Measurements from ENCODE around the gene CFAP68. TPM values are rescaled to one million over a fixed set of nuclear protein-coding genes. Genes with fewer than 3 reads are reported as not detected.

Gene CFAP68
- total and polyA plus RNA-seq, 9 of the 15 experiments (the other 6 are each of a cell fraction or from before 2014, with no cell fraction given) = 22.8 to 72.3 (median 52.5) TPM

GRCh38 chr11:111926505-111927391, 47.4 kb downstream of the CFAP68 start (continued):
- TF ChIP-seq ZNF280A (IDR thresholded peaks at IDR 0.05; ENCODE audit: low read depth, partially characterized antibody) (no peak), ZNF444 (CRISPR knock-in tag; IDR thresholded peaks at IDR 0.05) (0 out of 2 replicates have a peak, but pooled peaks have one; percentile 16), SOX6 (IDR thresholded peaks at IDR 0.05) (no peak), ILK (tag; IDR thresholded peaks at IDR 0.05; ENCODE audit: borderline replicate concordance, low read depth) (no peak), SMAD3 (CRISPR knock-in tag; conservative IDR thresholded peaks at IDR 0.05) (0 out of 2 replicates have a peak, but pooled peaks have one; percentile 36), CBX8 (IDR thresholded peaks at IDR 0.05; ENCODE audit: borderline replicate concordance, extremely low read depth, low read depth, low read length, poor library complexity, severe bottlenecking) (no peak), ZNF77 (CRISPR knock-in tag; IDR thresholded peaks at IDR 0.05) (no peak), ZNF449 (CRISPR knock-in tag; IDR thresholded peaks at IDR 0.05) (no peak), NR2C1 (IDR thresholded peaks at IDR 0.05) (no peak), NR2C1 (tag; IDR thresholded peaks at IDR 0.05) (no peak), PRPF4 (IDR thresholded peaks at IDR 0.05; ENCODE audit: insufficient read depth, low read depth, low read length, poor library complexity, severe bottlenecking) (no peak), SAFB (IDR thresholded peaks at IDR 0.05; ENCODE audit: borderline replicate concordance, low read depth, low read length) (no peak), NRF1 (conservative IDR thresholded peaks at IDR 0.05 in 1 of 2, IDR thresholded peaks at IDR 0.05 in 1 of 2) (peak; percentile 31 to 46; a peak in 3 of 4 replicates), RBM39 (optimal IDR thresholded peaks at IDR 0.05; ENCODE audit: low read depth, low read length) (no peak), KAT2B (IDR thresholded peaks at IDR 0.05; ENCODE audit: low read depth, low read length) (peak; percentile 47), ZBTB17 (CRISPR knock-in tag; IDR thresholded peaks at IDR 0.05) (0 out of 2 replicates have a peak, but pooled peaks have one; percentile 61), SIX5 (IDR thresholded peaks at IDR 0.05; ENCODE audit: borderline replicate concordance in 1 of 2, insufficient read depth in 1 of 2, low read depth in 1 of 2, low read length in 2 of 2) (no peak), FOXO4 (CRISPR knock-in tag; IDR thresholded peaks at IDR 0.05) (no peak), ZBED1 (IDR thresholded peaks at IDR 0.05) (no peak), ZNF146 (CRISPR knock-in tag; IDR thresholded peaks at IDR 0.05; ENCODE audit: unreplicated experiment) (no peak), YY1 (IDR thresholded peaks at IDR 0.05; ENCODE audit: borderline replicate concordance in 1 of 3, control insufficient read depth in 1 of 3, extremely low read depth in 1 of 3, insufficient read depth in 3 of 3, insufficient read length in 1 of 3, insufficient replicate concordance in 2 of 3, low read depth in 1 of 3, low read length in 2 of 3) (peak in 1 of 3 experiments; percentile 39), TEAD1 (CRISPR knock-in tag; IDR thresholded peaks at IDR 0.05) (peak; percentile 44 to 54; a peak in 2 of 4 replicates), WHSC1 (IDR thresholded peaks at IDR 0.05; ENCODE audit: low read length) (no peak)
